ENCODE data around the gene ING4. TPM values are rescaled to one million over a fixed set of nuclear protein-coding genes. Genes with fewer than 3 reads are reported as not detected.

Gene ING4
- total and polyA plus RNA-seq, 2 of the 13 experiments (the other 11 are each of a cell fraction or from before 2014, with no cell fraction given), result 14.4 to 32.4 TPM

DNA sequence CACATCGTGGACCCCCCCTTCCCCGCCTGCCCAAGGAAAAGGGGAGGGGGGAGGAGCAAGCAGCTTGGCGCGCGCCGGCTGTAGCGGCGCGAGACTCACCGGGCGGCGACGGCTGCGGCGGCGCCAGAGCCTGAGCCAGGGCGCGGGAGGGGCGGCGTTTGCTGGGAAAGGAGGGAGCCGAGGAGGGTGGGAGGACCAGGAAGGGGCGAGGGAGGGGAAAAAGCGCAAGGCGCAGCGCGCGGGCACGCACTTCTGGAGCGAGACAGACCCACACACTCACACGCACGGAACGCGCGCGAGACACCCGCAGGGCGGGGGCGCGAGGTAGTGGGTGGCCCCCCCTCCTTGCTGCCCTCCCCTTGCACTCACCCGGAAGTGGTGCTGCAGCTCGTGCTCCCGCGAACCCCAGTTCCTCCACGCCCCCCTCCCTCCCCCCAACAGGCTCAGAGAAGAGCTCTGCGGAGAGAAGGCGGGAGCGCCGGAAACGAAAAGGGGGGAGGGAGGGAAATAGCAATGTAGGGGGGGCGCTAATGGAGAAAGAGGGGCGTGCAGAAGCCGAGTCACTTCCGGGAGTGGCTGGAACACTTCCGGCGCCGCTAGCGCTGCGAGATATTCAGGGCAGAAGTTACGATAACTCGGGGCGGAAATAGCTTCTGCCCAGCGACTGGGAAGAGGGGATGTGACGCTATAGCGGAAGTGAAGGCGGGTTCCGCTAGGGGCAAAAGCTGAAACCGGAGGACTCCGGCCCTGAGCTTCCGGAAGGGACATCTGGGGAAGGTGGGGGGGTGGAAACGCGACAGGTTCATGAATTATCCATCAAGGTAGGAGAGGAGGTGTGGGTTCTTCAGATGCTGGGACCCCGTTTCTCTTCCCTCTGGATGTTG lies 26.3 kb upstream of the ING4 start, which contains the start of gene ZNF384 (continued):
- peak; percentile 72 for TF ChIP-seq ZNF891 (CRISPR knock-in tag; IDR thresholded peaks at IDR 0.05)
- TF ChIP-seq NR2F6 (IDR thresholded peaks at IDR 0.05), result no peak; the same call in 1 of the 2 replicates
- TF ChIP-seq NR2F6 (CRISPR knock-in tag; IDR thresholded peaks at IDR 0.05), result peak; percentile 24; the same call in 1 of the 2 replicates
- no peak for TF ChIP-seq ZNF781 (CRISPR knock-in tag; IDR thresholded peaks at IDR 0.05; ENCODE audit: borderline replicate concordance, not compliant biosample characterization)
- TF ChIP-seq YEATS2 (CRISPR knock-in tag; IDR thresholded peaks at IDR 0.05; ENCODE audit: borderline replicate concordance), result peak; percentile 85
- TF ChIP-seq KDM1A (CRISPR knock-in tag; IDR thresholded peaks at IDR 0.05), result no peak
- no peak for TF ChIP-seq TBL1XR1 (IDR thresholded peaks at IDR 0.05; ENCODE audit: borderline replicate concordance, low read length, partially characterized antibody)
- TF ChIP-seq ZNF670 (CRISPR knock-in tag; IDR thresholded peaks at IDR 0.05; ENCODE audit: borderline replicate concordance), result no peak; the same call in 1 of the 2 replicates
- TF ChIP-seq, protein P1, sequence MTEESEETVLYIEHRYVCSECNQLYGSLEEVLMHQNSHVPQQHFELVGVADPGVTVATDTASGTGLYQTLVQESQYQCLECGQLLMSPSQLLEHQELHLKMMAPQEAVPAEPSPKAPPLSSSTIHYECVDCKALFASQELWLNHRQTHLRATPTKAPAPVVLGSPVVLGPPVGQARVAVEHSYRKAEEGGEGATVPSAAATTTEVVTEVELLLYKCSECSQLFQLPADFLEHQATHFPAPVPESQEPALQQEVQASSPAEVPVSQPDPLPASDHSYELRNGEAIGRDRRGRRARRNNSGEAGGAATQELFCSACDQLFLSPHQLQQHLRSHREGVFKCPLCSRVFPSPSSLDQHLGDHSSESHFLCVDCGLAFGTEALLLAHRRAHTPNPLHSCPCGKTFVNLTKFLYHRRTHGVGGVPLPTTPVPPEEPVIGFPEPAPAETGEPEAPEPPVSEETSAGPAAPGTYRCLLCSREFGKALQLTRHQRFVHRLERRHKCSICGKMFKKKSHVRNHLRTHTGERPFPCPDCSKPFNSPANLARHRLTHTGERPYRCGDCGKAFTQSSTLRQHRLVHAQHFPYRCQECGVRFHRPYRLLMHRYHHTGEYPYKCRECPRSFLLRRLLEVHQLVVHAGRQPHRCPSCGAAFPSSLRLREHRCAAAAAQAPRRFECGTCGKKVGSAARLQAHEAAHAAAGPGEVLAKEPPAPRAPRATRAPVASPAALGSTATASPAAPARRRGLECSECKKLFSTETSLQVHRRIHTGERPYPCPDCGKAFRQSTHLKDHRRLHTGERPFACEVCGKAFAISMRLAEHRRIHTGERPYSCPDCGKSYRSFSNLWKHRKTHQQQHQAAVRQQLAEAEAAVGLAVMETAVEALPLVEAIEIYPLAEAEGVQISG (CRISPR knock-in tag; IDR thresholded peaks at IDR 0.05), result peak; percentile 97
- peak; percentile 73; the same call in 1 of the 2 replicates for TF ChIP-seq ZNF547 (CRISPR knock-in tag; IDR thresholded peaks at IDR 0.05)
- TF ChIP-seq WIZ (CRISPR knock-in tag; IDR thresholded peaks at IDR 0.05), result no peak
- TF ChIP-seq, protein P2, sequence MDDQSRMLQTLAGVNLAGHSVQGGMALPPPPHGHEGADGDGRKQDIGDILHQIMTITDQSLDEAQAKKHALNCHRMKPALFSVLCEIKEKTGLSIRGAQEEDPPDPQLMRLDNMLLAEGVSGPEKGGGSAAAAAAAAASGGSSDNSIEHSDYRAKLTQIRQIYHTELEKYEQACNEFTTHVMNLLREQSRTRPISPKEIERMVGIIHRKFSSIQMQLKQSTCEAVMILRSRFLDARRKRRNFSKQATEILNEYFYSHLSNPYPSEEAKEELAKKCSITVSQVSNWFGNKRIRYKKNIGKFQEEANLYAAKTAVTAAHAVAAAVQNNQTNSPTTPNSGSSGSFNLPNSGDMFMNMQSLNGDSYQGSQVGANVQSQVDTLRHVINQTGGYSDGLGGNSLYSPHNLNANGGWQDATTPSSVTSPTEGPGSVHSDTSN (CRISPR knock-in tag; IDR thresholded peaks at IDR 0.05; ENCODE audit: borderline replicate concordance), result no peak
- no peak for TF ChIP-seq HES4 (CRISPR knock-in tag; IDR thresholded peaks at IDR 0.05; ENCODE audit: borderline replicate concordance)
- TF ChIP-seq, protein P3, sequence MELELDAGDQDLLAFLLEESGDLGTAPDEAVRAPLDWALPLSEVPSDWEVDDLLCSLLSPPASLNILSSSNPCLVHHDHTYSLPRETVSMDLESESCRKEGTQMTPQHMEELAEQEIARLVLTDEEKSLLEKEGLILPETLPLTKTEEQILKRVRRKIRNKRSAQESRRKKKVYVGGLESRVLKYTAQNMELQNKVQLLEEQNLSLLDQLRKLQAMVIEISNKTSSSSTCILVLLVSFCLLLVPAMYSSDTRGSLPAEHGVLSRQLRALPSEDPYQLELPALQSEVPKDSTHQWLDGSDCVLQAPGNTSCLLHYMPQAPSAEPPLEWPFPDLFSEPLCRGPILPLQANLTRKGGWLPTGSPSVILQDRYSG (CRISPR knock-in tag; IDR thresholded peaks at IDR 0.05), result no peak
- no peak for TF ChIP-seq MATR3 (CRISPR knock-in tag; IDR thresholded peaks at IDR 0.05)
- TF ChIP-seq, protein P4, sequence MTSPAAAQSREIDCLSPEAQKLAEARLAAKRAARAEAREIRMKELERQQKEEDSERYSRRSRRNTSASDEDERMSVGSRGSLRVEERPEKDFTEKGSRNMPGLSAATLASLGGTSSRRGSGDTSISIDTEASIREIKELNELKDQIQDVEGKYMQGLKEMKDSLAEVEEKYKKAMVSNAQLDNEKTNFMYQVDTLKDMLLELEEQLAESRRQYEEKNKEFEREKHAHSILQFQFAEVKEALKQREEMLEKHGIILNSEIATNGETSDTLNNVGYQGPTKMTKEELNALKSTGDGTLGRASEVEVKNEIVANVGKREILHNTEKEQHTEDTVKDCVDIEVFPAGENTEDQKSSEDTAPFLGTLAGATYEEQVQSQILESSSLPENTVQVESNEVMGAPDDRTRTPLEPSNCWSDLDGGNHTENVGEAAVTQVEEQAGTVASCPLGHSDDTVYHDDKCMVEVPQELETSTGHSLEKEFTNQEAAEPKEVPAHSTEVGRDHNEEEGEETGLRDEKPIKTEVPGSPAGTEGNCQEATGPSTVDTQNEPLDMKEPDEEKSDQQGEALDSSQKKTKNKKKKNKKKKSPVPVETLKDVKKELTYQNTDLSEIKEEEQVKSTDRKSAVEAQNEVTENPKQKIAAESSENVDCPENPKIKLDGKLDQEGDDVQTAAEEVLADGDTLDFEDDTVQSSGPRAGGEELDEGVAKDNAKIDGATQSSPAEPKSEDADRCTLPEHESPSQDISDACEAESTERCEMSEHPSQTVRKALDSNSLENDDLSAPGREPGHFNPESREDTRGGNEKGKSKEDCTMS (CRISPR knock-in tag; conservative IDR thresholded peaks at IDR 0.05), result no peak
- TF ChIP-seq, protein P5, sequence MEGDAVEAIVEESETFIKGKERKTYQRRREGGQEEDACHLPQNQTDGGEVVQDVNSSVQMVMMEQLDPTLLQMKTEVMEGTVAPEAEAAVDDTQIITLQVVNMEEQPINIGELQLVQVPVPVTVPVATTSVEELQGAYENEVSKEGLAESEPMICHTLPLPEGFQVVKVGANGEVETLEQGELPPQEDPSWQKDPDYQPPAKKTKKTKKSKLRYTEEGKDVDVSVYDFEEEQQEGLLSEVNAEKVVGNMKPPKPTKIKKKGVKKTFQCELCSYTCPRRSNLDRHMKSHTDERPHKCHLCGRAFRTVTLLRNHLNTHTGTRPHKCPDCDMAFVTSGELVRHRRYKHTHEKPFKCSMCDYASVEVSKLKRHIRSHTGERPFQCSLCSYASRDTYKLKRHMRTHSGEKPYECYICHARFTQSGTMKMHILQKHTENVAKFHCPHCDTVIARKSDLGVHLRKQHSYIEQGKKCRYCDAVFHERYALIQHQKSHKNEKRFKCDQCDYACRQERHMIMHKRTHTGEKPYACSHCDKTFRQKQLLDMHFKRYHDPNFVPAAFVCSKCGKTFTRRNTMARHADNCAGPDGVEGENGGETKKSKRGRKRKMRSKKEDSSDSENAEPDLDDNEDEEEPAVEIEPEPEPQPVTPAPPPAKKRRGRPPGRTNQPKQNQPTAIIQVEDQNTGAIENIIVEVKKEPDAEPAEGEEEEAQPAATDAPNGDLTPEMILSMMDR (CRISPR knock-in tag; IDR thresholded peaks at IDR 0.05), result peak; percentile 31
